Mesenchymal stem cell (in vitro differentiated cells and primary cell): ENCODE measurements around the gene ARID4B.

Experiments used
- DNase-seq: peaks from one replicate; pipeline ENCODE4 v3.0.0-alpha.2; 2013
- H2AFZ ChIP-seq: one replicate; pipeline ENCODE4 v1.6.1; 2013; ENCODE audit warnings: low read depth, mild to moderate bottlenecking, control low read depth, inconsistent platforms, low read length, moderate library complexity
- H2AK5ac ChIP-seq: 2 replicates; pipeline ENCODE4 v1.6.1; 2013; ENCODE audit warnings: low read length, moderate library complexity, mild to moderate bottlenecking, inconsistent platforms; ENCODE audit not compliant: severe bottlenecking
- H2BK120ac ChIP-seq: one replicate; pipeline ENCODE4 v1.6.1; 2013; ENCODE audit warnings: low read depth, mild to moderate bottlenecking, inconsistent platforms, low read length, moderate library complexity
- H2BK12ac ChIP-seq, 2 experiments: one replicate each; pipeline ENCODE4 v1.6.1; 2013; ENCODE audit warnings: inconsistent platforms in 2 of 2, low read length in 2 of 2, mild to moderate bottlenecking in 2 of 2, moderate library complexity in 2 of 2, control low read depth in 1 of 2
- H2BK15ac ChIP-seq: one replicate; pipeline ENCODE4 v1.6.1; 2013; ENCODE audit warnings: mild to moderate bottlenecking, low read depth, inconsistent platforms; ENCODE audit not compliant: poor library complexity, severe bottlenecking
- H2BK5ac ChIP-seq: 2 replicates; pipeline ENCODE4 v1.6.1; 2013; ENCODE audit warnings: low read depth, mild to moderate bottlenecking, low read length, control low read depth, inconsistent platforms; ENCODE audit not compliant: poor library complexity, severe bottlenecking
- H3K14ac ChIP-seq, 2 experiments: one replicate each; pipeline ENCODE4 v1.6.1; 2013; ENCODE audit warnings: inconsistent platforms in 2 of 2, low read length in 2 of 2, control low read depth in 1 of 2, mild to moderate bottlenecking in 1 of 2, moderate library complexity in 1 of 2
- H3K18ac ChIP-seq, 2 experiments: one replicate each; pipeline ENCODE4 v1.6.1; 2013; ENCODE audit warnings: inconsistent platforms in 2 of 2, low read length in 2 of 2, control low read depth in 1 of 2, low read depth in 1 of 2, mild to moderate bottlenecking in 1 of 2
- H3K23ac ChIP-seq, 2 experiments: one replicate each; pipeline ENCODE4 v1.6.1; 2013; ENCODE audit warnings: inconsistent platforms in 2 of 2, low read length in 2 of 2, mild to moderate bottlenecking in 2 of 2, moderate library complexity in 2 of 2, control low read depth in 1 of 2
- H3K27ac ChIP-seq: 2 replicates; pipeline ENCODE4 v1.5.1; 2013; ENCODE audit warnings: mild to moderate bottlenecking, moderate library complexity, low read length, control low read depth, inconsistent platforms; ENCODE audit not compliant: poor library complexity, severe bottlenecking
- H3K27me3 ChIP-seq, 2 experiments: 2 replicates each; pipeline versions ENCODE4 v1.6.1 to v1.7.0; 2013; ENCODE audit warnings: low read length in 2 of 2, mild to moderate bottlenecking in 2 of 2, moderate library complexity in 2 of 2, control low read depth in 1 of 2, inconsistent platforms in 1 of 2; ENCODE audit not compliant: control insufficient read depth in 1 of 2, insufficient read depth in 1 of 2
- H3K36me3 ChIP-seq, 2 experiments: 2 replicates each; pipeline versions ENCODE4 v1.6.1 to v1.7.0; 2013; ENCODE audit warnings: low read length in 2 of 2, control low read depth in 1 of 2, inconsistent platforms in 1 of 2, low read depth in 1 of 2, mild to moderate bottlenecking in 1 of 2; ENCODE audit not compliant: insufficient read depth in 2 of 2, control insufficient read depth in 1 of 2
- H3K4ac ChIP-seq, 2 experiments: one replicate each; pipeline ENCODE4 v1.6.1; 2013; ENCODE audit warnings: inconsistent platforms in 2 of 2, low read length in 2 of 2, mild to moderate bottlenecking in 2 of 2, moderate library complexity in 2 of 2, control low read depth in 1 of 2, low read depth in 1 of 2
- H3K4me1 ChIP-seq: 2 replicates; pipeline ENCODE4 v1.6.1; 2013; ENCODE audit warnings: low read depth, low read length, control low read depth; ENCODE audit not compliant: control insufficient read depth, insufficient read depth
- H3K4me2 ChIP-seq: 2 replicates; pipeline ENCODE4 v1.6.1; 2013; ENCODE audit warnings: low read length, mild to moderate bottlenecking, inconsistent platforms; ENCODE audit not compliant: poor library complexity, severe bottlenecking
- H3K4me3 ChIP-seq, 2 experiments: 2 replicates each; pipeline versions ENCODE4 v1.5.1 to v1.7.0; 2013; ENCODE audit warnings: low read length in 2 of 2, mild to moderate bottlenecking in 2 of 2, control low read depth in 1 of 2, low read depth in 1 of 2; ENCODE audit not compliant: insufficient read depth in 1 of 2
- H3K79me1 ChIP-seq: replicated peaks from 2 replicates; pipeline ENCODE4 v1.6.1; 2013; ENCODE audit warnings: mild to moderate bottlenecking, control low read depth, low read length, inconsistent platforms; ENCODE audit not compliant: poor library complexity, severe bottlenecking
- H3K9ac ChIP-seq: 2 replicates; pipeline ENCODE4 v1.7.0; 2013; ENCODE audit warnings: mild to moderate bottlenecking, low read length, moderate library complexity
- H3K9me3 ChIP-seq: 2 replicates; pipeline ENCODE4 v1.7.0; 2013; ENCODE audit warnings: mild to moderate bottlenecking, low read length; ENCODE audit not compliant: control insufficient read depth
- H4K8ac ChIP-seq: one replicate; pipeline ENCODE4 v1.6.1; 2013; ENCODE audit warnings: inconsistent platforms, mild to moderate bottlenecking, low read length, moderate library complexity
- H4K91ac ChIP-seq: one replicate; pipeline ENCODE4 v1.6.1; 2013; ENCODE audit warnings: mild to moderate bottlenecking, low read length, inconsistent platforms
- WGBS: methylation state at CpG from one replicate; pipeline ENCODE4 v1.1.7; 2013; ENCODE audit warnings: mixed read lengths; 5-methylcytosine and 5-hydroxymethylcytosine counted together

ARID4B gene

GRCh38 chr1:235265900-235266299 lies 62.1 kb downstream of the ARID4B start:
- Histone ChIP-seq H3K9ac (peak overlapping the region; percentile 26), H3K27ac (no peak overlapping the region), H4K91ac (no peak overlapping the region), H3K4me1 (peaks cover 2% of the 10 kb centered on the region), H3K23ac (no peak overlapping the region), H2AFZ (no peak overlapping the region), H3K27me3 (no peaks in the 10 kb centered on the region), H2BK5ac (no peak overlapping the region), H2BK120ac (no peak overlapping the region), H3K36me3 (peaks cover 0 to 2% of the 10 kb centered on the region in 2 experiments), H2AK5ac (no peak overlapping the region), H3K9me3 (no peaks in the 10 kb centered on the region), H3K18ac (no peak overlapping the region), H4K8ac (no peak overlapping the region), H3K14ac (no peak overlapping the region), H3K4me3 (no peak overlapping the region), H3K4ac (no peak overlapping the region), H2BK15ac (no peak overlapping the region), H2BK12ac (no peak overlapping the region), H3K4me2 (no peak overlapping the region), H3K79me1 (peaks cover 6% of the 10 kb centered on the region)
- 100% methylated on average over 1 of the region's 3 CpGs for WGBS
- DNase-seq: no peak

GRCh38 chr1:235264327-235264726 lies 63.7 kb downstream of the ARID4B start:
- Histone ChIP-seq H3K79me1 (peaks cover 6% of the 10 kb centered on the region), H2BK5ac (no peak overlapping the region), H3K27ac (no peak overlapping the region), H3K9me3 (no peaks in the 10 kb centered on the region), H3K27me3 (no peaks in the 10 kb centered on the region), H3K4me1 (peaks cover 2% of the 10 kb centered on the region), H3K4me3 (no peak overlapping the region), H2BK15ac (no peak overlapping the region), H3K14ac (no peak overlapping the region), H2BK120ac (no peak overlapping the region), H3K9ac (no peak overlapping the region), H3K4ac (no peak overlapping the region), H2AK5ac (no peak overlapping the region), H3K36me3 (peaks cover 2 to 9% of the 10 kb centered on the region in 2 experiments), H3K18ac (no peak overlapping the region), H3K23ac (no peak overlapping the region), H2AFZ (no peak overlapping the region), H2BK12ac (no peak overlapping the region), H4K91ac (no peak overlapping the region), H3K4me2 (no peak overlapping the region), H4K8ac (no peak overlapping the region)
- DNase-seq: no peak

- 100% methylated on average over 3 of the region's 3 CpGs for WGBS
- H3K4ac ChIP-seq: no peak overlapping the region
These were observed 65.4 kb downstream of the ARID4B start for GRCh38 chr1:235262539-235262938.

GRCh38 chr1:235261243-235261642 lies 66.7 kb downstream of the ARID4B start:
- H3K4me1 ChIP-seq: peaks cover 2% of the 10 kb centered on the region
- H3K4ac ChIP-seq: no peak overlapping the region
- H2BK12ac ChIP-seq: no peak overlapping the region
- no peak overlapping the region for H4K91ac ChIP-seq
- no peak overlapping the region for H3K23ac ChIP-seq
- H3K27ac ChIP-seq: no peak overlapping the region
- peaks cover 9% of the 10 kb centered on the region for H3K79me1 ChIP-seq
- H3K4me3 ChIP-seq: no peak overlapping the region
- no peaks in the 10 kb centered on the region for H3K27me3 ChIP-seq
- no peak overlapping the region for H3K9ac ChIP-seq
- no peak overlapping the region for H2BK120ac ChIP-seq
- H3K36me3 ChIP-seq: peaks cover 0 to 28% of the 10 kb centered on the region in 2 experiments
- H2BK15ac ChIP-seq: no peak overlapping the region
- no peak overlapping the region for H3K18ac ChIP-seq
- H2BK5ac ChIP-seq: no peak overlapping the region
- DNase-seq: no peak
- H3K4me2 ChIP-seq: no peak overlapping the region
- H2AK5ac ChIP-seq: no peak overlapping the region
- WGBS: 100% methylated on average over 4 of the region's 4 CpGs
- H3K14ac ChIP-seq: no peak overlapping the region
- H3K9me3 ChIP-seq: no peaks in the 10 kb centered on the region
- H4K8ac ChIP-seq: no peak overlapping the region
- H2AFZ ChIP-seq: no peak overlapping the region

More at GRCh38 chr1:235262539-235262938, 65.4 kb downstream of the ARID4B start:
- Histone ChIP-seq H3K27me3 (no peaks in the 10 kb centered on the region), H2BK12ac (no peak overlapping the region), H3K9ac (no peak overlapping the region), H2AK5ac (no peak overlapping the region), H3K23ac (no peak overlapping the region), H3K14ac (no peak overlapping the region), H2AFZ (no peak overlapping the region), H3K79me1 (peaks cover 7% of the 10 kb centered on the region), H3K4me3 (no peak overlapping the region), H4K8ac (no peak overlapping the region), H3K4me1 (peaks cover 2% of the 10 kb centered on the region), H2BK120ac (no peak overlapping the region), H3K27ac (no peak overlapping the region), H2BK5ac (no peak overlapping the region), H3K4me2 (no peak overlapping the region), H4K91ac (no peak overlapping the region), H2BK15ac (no peak overlapping the region), H3K36me3 (peaks cover 2 to 26% of the 10 kb centered on the region in 2 experiments), H3K18ac (no peak overlapping the region), H3K9me3 (no peaks in the 10 kb centered on the region)
- DNase-seq: no peak
